ENCODE results near the gene GNA14. TPM values are rescaled to one million over a fixed set of nuclear protein-coding genes. Genes with fewer than 3 reads are reported as not detected.

The GNA14 gene
- not detected in 2 replicates for total RNA-seq

GRCh38 chr9:77648234-77649108, at the start of gene GNA14:
TSS of gene GNA14 (minus strand) at chr9:77648322. CDS start at chr9:77647793, 529 bp downstream.

